AG09309 (cell line): ENCODE results near the gene TNS1.
"Not testable (repeated sequence)": the region's sequence is repeated elsewhere in the genome, so short reads cannot be mapped to it uniquely, and the experiment has no call there.

ENCODE experiments used
- DNase-seq: peaks from one replicate; pipeline ENCODE4 v3.0.0-alpha.2; 2010; ENCODE audit warnings: low read depth
- H3K4me3 ChIP-seq: 2 replicates; pipeline ENCODE4 v1.5.1; 2011; ENCODE audit warnings: mild to moderate bottlenecking, low read depth, low read length, moderate library complexity; ENCODE audit not compliant: control insufficient read depth
- TF ChIP-seq, protein P1 (sequence below): IDR thresholded peaks from 2 replicates; pipeline ENCODE4 v1.5.1; 2011; ENCODE audit warnings: mild to moderate bottlenecking, low read depth, low read length, inconsistent platforms; ENCODE audit not compliant: insufficient read depth, control insufficient read depth; ENCODE audit errors: missing control alignments

The TNS1 gene

DNA sequence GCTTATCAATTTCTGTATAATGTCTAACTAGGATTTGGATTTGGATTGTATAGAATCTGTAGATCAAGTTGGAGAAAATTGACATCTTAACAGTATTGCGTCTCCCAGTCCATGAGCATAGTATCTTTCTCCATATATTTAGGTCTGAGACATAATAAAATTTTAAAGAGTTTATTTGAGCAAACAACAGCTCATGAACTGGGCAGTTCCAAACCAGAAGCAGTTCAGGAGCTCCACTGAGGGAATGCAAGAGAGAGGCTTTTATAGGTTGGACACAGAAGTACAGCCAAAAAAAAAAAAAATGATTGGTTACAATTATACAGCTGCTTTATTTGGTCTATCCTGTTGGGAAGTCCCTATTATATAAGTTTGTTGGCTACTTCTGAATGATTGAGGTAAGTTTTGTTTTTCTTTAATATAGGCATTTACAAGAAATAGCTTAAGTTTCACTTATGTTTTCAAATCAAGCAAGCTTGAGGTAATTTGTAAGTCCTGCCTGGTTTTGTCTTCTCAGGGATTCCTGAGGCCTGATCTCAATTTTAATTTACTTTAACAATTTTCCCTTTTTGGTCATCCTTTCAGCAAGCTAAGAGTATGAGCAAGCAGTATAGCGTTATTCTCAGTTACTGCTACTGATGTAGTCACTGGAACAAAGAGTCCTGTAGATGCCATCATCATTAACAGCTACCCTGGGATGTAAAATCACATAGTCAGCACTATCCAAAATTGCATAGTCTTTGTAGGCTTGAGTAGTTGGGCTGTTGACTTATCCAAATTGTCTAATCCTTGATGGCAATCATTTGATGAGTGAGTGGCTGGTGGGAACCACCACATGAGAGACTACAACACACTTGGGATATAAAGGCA, 38.7 kb upstream of the TNS1 start:
- DNase-seq = no peak
- H3K4me3 ChIP-seq = no peak overlapping the region
- TF ChIP-seq, protein P1, sequence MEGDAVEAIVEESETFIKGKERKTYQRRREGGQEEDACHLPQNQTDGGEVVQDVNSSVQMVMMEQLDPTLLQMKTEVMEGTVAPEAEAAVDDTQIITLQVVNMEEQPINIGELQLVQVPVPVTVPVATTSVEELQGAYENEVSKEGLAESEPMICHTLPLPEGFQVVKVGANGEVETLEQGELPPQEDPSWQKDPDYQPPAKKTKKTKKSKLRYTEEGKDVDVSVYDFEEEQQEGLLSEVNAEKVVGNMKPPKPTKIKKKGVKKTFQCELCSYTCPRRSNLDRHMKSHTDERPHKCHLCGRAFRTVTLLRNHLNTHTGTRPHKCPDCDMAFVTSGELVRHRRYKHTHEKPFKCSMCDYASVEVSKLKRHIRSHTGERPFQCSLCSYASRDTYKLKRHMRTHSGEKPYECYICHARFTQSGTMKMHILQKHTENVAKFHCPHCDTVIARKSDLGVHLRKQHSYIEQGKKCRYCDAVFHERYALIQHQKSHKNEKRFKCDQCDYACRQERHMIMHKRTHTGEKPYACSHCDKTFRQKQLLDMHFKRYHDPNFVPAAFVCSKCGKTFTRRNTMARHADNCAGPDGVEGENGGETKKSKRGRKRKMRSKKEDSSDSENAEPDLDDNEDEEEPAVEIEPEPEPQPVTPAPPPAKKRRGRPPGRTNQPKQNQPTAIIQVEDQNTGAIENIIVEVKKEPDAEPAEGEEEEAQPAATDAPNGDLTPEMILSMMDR = no peak

DNA sequence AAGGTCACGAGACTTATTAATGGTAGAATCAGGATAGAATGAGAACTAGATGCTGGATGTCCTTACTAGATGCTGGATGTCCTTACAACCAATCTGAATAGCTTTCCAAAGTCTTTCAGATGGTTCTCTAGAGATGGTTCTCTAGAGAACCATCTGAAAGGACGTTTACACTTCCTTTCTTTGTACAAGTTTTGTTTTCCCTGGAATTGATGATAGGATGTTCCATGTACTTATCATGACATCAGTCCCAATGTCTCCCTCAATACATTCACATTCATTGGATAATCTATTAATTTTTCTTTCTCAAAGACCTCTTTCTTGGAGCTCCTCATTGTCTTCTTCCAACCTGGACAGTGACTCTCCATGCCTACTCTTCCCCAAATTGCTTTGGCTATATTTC, 38.1 kb upstream of the TNS1 start:
- DNase-seq = no peak
- no peak overlapping the region for H3K4me3 ChIP-seq
- TF ChIP-seq, protein P1 = no peak

DNA sequence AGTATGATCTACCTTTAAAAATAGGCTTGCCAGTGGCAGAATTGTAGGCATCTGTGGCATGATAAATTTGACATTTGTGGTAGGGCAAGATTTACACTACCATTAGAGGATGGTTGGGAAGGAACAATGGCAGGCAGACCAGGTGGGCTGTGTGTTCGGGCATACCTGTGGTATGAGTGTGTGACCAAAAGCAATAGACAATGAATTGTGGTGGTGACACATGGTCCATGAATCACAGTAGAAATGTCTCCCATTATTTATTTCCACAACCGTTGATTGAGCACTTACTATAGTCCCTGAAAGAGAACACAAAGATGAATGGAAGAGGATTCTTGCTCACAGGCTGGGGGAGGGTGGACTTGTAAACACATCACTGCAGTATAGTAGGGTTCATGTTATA, 36.4 kb upstream of the TNS1 start:
- TF ChIP-seq, protein P1 = no peak
- no peak for DNase-seq
- H3K4me3 ChIP-seq = no peak overlapping the region

- no peak overlapping the region for H3K4me3 ChIP-seq
- DNase-seq = no peak
- TF ChIP-seq, protein P1 = peak; percentile 9
Observed at GRCh38 chr2:218036371-218036770, 33.6 kb upstream of the TNS1 start.

DNA sequence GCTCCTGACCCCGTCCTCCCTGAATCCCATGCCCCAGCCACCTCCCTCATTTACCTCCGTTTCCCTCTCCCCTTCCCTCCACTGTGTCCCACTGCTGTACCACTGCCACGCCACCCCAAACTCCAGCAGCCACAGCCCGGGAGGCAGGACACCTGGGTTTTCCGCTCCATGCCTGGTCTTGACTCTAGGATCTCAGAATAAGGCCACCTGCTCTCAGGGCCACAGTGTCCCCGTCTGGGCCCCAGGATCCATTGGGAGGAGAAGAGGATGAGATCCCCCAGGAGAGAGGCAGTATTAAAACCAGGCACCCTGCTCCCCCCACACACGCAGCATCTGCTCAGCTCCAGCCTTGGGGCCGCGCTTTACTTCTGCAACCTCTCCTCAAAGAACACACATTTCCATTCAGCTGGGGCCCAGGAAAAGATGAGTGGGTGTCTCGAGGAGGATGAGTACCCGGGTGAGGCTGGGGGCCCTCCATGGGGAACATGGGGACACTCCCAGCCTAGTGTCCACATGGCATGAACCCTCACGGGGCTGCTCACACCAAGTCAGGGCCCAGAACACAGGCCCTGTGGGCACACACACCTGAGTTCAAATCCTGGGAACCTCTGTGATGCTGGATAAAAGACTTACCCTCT, 32.8 kb upstream of the TNS1 start:
- DNase-seq = no peak
- no peak overlapping the region for H3K4me3 ChIP-seq
- TF ChIP-seq, protein P1 = no peak

GRCh38 chr2:218034497-218035213, 31.9 kb upstream of the TNS1 start:
- TF ChIP-seq, protein P1 = peak; percentile 75
- DNase-seq, H3K4me3 ChIP-seq: not testable (repeated sequence)
